CD4-positive, alpha-beta memory T cell (primary cell): ENCODE data around the gene CYP3A5. TPM values are rescaled to one million over a fixed set of nuclear protein-coding genes. Genes with fewer than 3 reads are reported as not detected.

Experiments used
- CTCF ChIA-PET: fragments of 350-600 bp; sonication (Branson Sonifier 250); formaldehyde crosslinking; loops from one replicate; lab custom pipeline; 2021; ENCODE audit warnings: inconsistent platforms; ENCODE audit not compliant: partially characterized antibody; lab: Charles Lee
- POLR2A ChIA-PET: fragments of 350-600 bp; sonication (Branson Sonifier 250); formaldehyde crosslinking; loops from one replicate; lab custom pipeline; 2021; ENCODE audit not compliant: partially characterized antibody; lab: Charles Lee
- DNase-seq, 5 donors: peaks; one replicate each; pipeline versions ENCODE4 v3.0.0 to v3.0.0-alpha.2; 2020 to 2022; ENCODE audit warnings: mixed read lengths in 1 of 5
- H3K27ac ChIP-seq: one replicate; pipeline ENCODE4 v1.7.0; 2013; ENCODE audit warnings: low read depth, low read length
- H3K27me3 ChIP-seq: 2 replicates; pipeline ENCODE4 v1.7.0; 2013; ENCODE audit warnings: mild to moderate bottlenecking, low read length, moderate library complexity; ENCODE audit not compliant: insufficient read depth
- H3K36me3 ChIP-seq: 2 replicates; pipeline ENCODE4 v1.7.0; 2013; ENCODE audit warnings: mild to moderate bottlenecking, low read length, moderate library complexity; ENCODE audit not compliant: insufficient read depth
- H3K4me1 ChIP-seq: 2 replicates; pipeline ENCODE4 v1.7.0; 2013; ENCODE audit warnings: mild to moderate bottlenecking, low read length, moderate library complexity; ENCODE audit not compliant: insufficient read depth
- H3K4me3 ChIP-seq, 2 donors: one replicate each; pipeline ENCODE4 v1.7.0; 2013; ENCODE audit warnings: low read length in 2 of 2, mild to moderate bottlenecking in 1 of 2
- H3K9me3 ChIP-seq, 2 donors: one replicate each; pipeline ENCODE4 v1.7.0; 2013; ENCODE audit warnings: low read length in 2 of 2, control low read depth in 1 of 2; ENCODE audit not compliant: control insufficient read depth in 1 of 2
- H3K27ac Mint-ChIP-seq, 7 donors: one replicate each; pipeline ENCODE4 v1.8.0; 2020 to 2021; ENCODE audit warnings: mixed read lengths in 7 of 7, mild to moderate bottlenecking in 6 of 7, inconsistent platforms in 3 of 7, moderate library complexity in 3 of 7
- H3K27me3 Mint-ChIP-seq, 2 donors: one replicate each; pipeline ENCODE4 v1.8.0; 2020 to 2021; ENCODE audit warnings: mixed read lengths in 2 of 2
- H3K36me3 Mint-ChIP-seq, 2 donors: one replicate each; pipeline ENCODE4 v1.8.0; 2020 to 2021; ENCODE audit warnings: mixed read lengths in 2 of 2, inconsistent platforms in 1 of 2, mild to moderate bottlenecking in 1 of 2
- H3K4me1 Mint-ChIP-seq, 4 donors: one replicate each; pipeline ENCODE4 v1.8.0; 2020 to 2021; ENCODE audit warnings: mixed read lengths in 4 of 4, mild to moderate bottlenecking in 1 of 4
- H3K4me3 Mint-ChIP-seq, 8 donors: one replicate each; pipeline ENCODE4 v1.8.0; 2020 to 2021; ENCODE audit warnings: mixed read lengths in 8 of 8, mild to moderate bottlenecking in 7 of 8, moderate library complexity in 6 of 8, inconsistent platforms in 3 of 8
- H3K9me3 Mint-ChIP-seq, 8 donors: one replicate each; pipeline ENCODE4 v1.8.0; 2020 to 2021; ENCODE audit warnings: mixed read lengths in 8 of 8, mild to moderate bottlenecking in 5 of 8, inconsistent platforms in 3 of 8, moderate library complexity in 1 of 8
- intact Hi-C: fragments of 100-400 bp; cut with micrococcal nuclease; formaldehyde crosslinking; loops from one replicate; pipeline ENCODE4 v1.15.1; 2023
- polyA plus RNA-seq, 2 donors: library from polyadenylated mRNA; unstranded; fragments of 300-500 nt; fragmentation: Illumina TruSeq; gene quantifications; one replicate each; pipeline ENCODE4 v1.2.3, GENCODE V29; 2021
- total RNA-seq, 2 experiments: library from RNA; stranded (reverse); gene quantifications; one replicate each; pipeline ENCODE4 v1.2.3, GENCODE V29; 2021

CYP3A5 gene
- total and polyA plus RNA-seq, 4 experiments from 2014 or later = 0.19 to 0.45 TPM; not detected in 2

DNA sequence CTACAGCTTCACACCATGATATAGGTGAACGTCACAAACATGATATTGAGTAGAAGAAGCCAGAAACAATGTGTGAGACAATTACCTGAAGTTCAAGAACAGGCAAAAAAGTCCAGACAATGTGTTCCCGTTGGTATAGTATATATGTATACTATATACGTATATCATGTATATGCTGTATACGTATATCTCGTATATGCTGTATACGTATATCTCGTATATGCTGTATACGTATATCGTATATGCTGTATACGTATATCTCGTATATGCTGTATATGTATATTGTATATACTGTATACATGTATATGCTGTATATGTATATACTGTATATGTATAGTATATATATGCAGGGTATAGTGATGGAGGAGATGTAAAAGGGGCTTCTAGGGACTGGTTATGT lies 52.3 kb downstream of the CYP3A5 start:
- Mint-ChIP-seq H3K9me3 (no peaks in the 10 kb centered on the region), H3K4me3 (no peak overlapping the region), H3K36me3 (peaks cover 68 to 89% of the 10 kb centered on the region in 2 donors), H3K4me1 (peaks cover 31 to 49% (median 39%) of the 10 kb centered on the region in 4 donors), H3K27ac (peak overlapping the region in 1 of 7 donors; percentile 42), H3K27me3 (no peaks in the 10 kb centered on the region)
- H3K27ac ChIP-seq = no peak overlapping the region
- ChIA-PET POLR2A (interaction anchor here (0.6 kb wide), 1 partner anchor 247 kb away, joined by 3 read pairs; no protein-coding TSS in a partner anchor), CTCF (interaction anchor here (0.9 kb wide), 1 partner anchor 11 kb away, joined by 3 read pairs; the partner anchor contains the start of gene ZSCAN25)
- intact Hi-C loops = no loop called here
- no peak for DNase-seq
- H3K36me3 ChIP-seq = peaks cover 58% of the 10 kb centered on the region
- H3K27me3 ChIP-seq = no peaks in the 10 kb centered on the region
- H3K4me3 ChIP-seq = no peak overlapping the region
- H3K4me1 ChIP-seq = peaks cover 27% of the 10 kb centered on the region
- no peaks in the 10 kb centered on the region for H3K9me3 ChIP-seq

DNA sequence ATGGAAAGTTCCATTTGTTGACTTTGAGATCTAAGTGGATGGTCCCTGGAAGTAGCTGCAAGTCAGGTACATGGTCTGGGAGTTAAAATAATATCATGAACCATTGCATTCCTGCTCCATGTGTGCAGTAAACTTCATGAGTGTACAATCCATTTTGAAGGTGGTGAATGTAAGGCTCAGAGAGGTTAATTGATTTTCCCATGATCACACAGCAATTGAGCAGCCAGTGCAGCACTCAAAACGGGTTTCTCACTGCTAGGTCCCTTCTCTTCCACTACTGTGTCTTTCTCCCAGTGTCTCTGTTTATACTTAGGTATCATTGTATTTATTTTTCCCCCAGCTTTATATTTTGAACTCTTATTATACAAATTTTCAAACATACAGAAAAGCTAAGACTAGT lies 53.1 kb downstream of the CYP3A5 start:
- Mint-ChIP-seq H3K27me3 (no peaks in the 10 kb centered on the region), H3K4me1 (peaks cover 32 to 53% (median 42%) of the 10 kb centered on the region in 4 donors), H3K9me3 (no peaks in the 10 kb centered on the region), H3K36me3 (peaks cover 70 to 91% of the 10 kb centered on the region in 2 donors), H3K27ac (peak overlapping the region in 5 of 7 donors; percentile 38 to 99 (median 89)), H3K4me3 (no peak overlapping the region)
- Histone ChIP-seq H3K27ac (no peak overlapping the region), H3K9me3 (no peaks in the 10 kb centered on the region), H3K27me3 (no peaks in the 10 kb centered on the region), H3K4me3 (no peak overlapping the region), H3K36me3 (peaks cover 60% of the 10 kb centered on the region), H3K4me1 (peaks cover 27% of the 10 kb centered on the region)
- POLR2A ChIA-PET = interaction anchor here (0.5 kb wide), 1 partner anchor 69 kb away, joined by 3 read pairs; the partner anchor contains the start of gene ZNF655
- no peak for DNase-seq
- CTCF ChIA-PET = no interaction called here
- intact Hi-C loops = no loop called here

DNA sequence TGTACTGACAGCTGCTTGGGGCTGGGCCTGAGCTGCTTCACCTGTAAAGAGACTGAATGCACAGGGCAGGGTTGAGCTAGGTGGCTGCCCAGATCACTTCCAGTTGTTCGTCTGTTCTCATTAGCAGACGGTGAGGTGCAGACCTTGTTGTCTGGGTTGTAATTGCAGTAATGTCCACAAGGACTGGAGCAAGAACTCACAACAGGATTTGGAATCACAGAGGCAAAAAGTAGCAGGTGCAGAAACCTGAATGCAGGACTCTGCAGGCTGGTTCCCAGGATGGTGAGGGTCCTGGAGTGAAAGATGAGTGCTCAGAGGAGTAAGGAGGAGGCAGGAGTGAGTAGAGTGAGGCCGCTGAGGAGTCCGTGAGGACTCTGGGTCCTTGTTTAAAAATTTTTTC lies 53.8 kb downstream of the CYP3A5 start:
- Mint-ChIP-seq H3K27ac (peak overlapping the region in 6 of 7 donors; percentile 38 to 99 (median 92)), H3K4me1 (peaks cover 30 to 54% (median 42%) of the 10 kb centered on the region in 4 donors), H3K27me3 (no peaks in the 10 kb centered on the region), H3K36me3 (peaks cover 70 to 92% of the 10 kb centered on the region in 2 donors), H3K9me3 (no peaks in the 10 kb centered on the region), H3K4me3 (peak overlapping the region in 1 of 8 donors; percentile 17)
- POLR2A ChIA-PET = interaction anchor here (3.0 kb wide), 1 partner anchor 10 kb away, joined by 25 read pairs; the partner anchor contains the start of gene ZSCAN25
- Histone ChIP-seq H3K9me3 (no peaks in the 10 kb centered on the region), H3K36me3 (peaks cover 66% of the 10 kb centered on the region), H3K27ac (peak overlapping the region; percentile 61), H3K4me1 (peaks cover 27% of the 10 kb centered on the region), H3K27me3 (no peaks in the 10 kb centered on the region), H3K4me3 (no peak overlapping the region)
- intact Hi-C loops = no loop called here
- no peak for DNase-seq
- CTCF ChIA-PET = no interaction called here

DNA sequence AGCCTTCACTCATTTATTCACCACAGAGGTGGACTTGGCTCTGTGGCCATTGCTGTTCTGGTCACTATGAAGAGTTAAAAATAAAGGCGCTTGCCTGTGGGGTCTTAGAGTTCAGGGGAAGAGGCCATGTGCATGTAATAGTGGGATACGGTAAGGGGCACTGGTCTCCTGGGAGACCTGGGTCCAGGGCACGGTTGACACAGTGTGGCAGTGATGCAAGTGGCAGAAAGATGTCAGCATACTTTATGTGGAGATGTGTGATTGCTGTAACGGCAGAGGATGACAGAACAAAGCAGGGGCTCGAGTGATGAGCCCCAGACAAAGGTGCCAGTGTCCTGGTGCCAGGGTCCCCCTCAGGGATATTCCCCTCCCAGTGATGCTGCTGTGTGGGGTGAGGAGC lies 54.5 kb downstream of the CYP3A5 start:
- no peaks in the 10 kb centered on the region for H3K27me3 ChIP-seq
- no peaks in the 10 kb centered on the region for H3K27me3 Mint-ChIP-seq
- no peaks in the 10 kb centered on the region for H3K9me3 ChIP-seq
- H3K36me3 Mint-ChIP-seq = peaks cover 69 to 92% of the 10 kb centered on the region in 2 donors
- no peak overlapping the region for H3K4me3 ChIP-seq
- CTCF ChIA-PET = interaction anchor here (0.6 to 2.2 kb wide), 2 partner anchors 10 to 133 kb away, joined by 4 to 6 read pairs; no protein-coding TSS in a partner anchor
- H3K27ac Mint-ChIP-seq = peak overlapping the region in 6 of 7 donors; percentile 86 to 99 (median 96)
- POLR2A ChIA-PET = interaction anchor here (1.6 to 3.0 kb wide), 3 partner anchors 9 to 68 kb away, joined by 4 to 25 read pairs (median 25); partner anchors contain the start of genes ZNF655 and ZSCAN25
- peaks cover 27% of the 10 kb centered on the region for H3K4me1 ChIP-seq
- peak overlapping the region; percentile 61 for H3K27ac ChIP-seq
- peak overlapping the region in 3 of 8 donors; percentile 85 to 94 (median 91) for H3K4me3 Mint-ChIP-seq
- no peak for DNase-seq
- H3K9me3 Mint-ChIP-seq = no peaks in the 10 kb centered on the region
- H3K36me3 ChIP-seq = peaks cover 64% of the 10 kb centered on the region
- H3K4me1 Mint-ChIP-seq = peaks cover 28 to 51% (median 41%) of the 10 kb centered on the region in 4 donors
- intact Hi-C loops = no loop called here

DNA sequence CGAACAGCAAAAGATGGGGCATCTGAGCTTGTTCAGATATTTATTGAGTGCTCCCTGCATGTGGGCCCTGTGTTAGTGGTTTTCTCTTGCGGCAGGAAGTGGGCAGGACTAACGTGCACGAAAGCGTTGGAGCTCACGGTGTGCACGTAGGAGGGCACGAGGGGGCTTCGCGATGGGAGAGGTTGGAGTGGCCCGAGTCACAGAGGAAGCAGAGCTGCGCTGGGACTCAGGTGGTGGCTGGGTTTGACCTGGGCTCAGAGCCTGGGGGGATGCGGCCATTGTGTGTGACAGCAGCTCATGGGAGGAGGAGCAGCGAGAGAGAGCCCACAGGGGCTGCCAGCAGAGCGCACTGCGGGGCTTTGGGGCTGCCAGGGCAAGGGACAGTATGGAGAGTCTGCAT lies 55.3 kb downstream of the CYP3A5 start:
- Mint-ChIP-seq H3K27me3 (no peaks in the 10 kb centered on the region), H3K36me3 (peaks cover 69 to 92% of the 10 kb centered on the region in 2 donors), H3K27ac (peak overlapping the region; percentile 86 to 99 (median 96)), H3K4me1 (peaks cover 28 to 56% (median 43%) of the 10 kb centered on the region in 4 donors), H3K4me3 (peak overlapping the region; percentile 78 to 94 (median 87)), H3K9me3 (no peaks in the 10 kb centered on the region)
- peak; percentile 74 to 84 (median 80) for DNase-seq
- intact Hi-C loops = loop anchor here (1.0 kb wide), 1 partner anchor 8 kb away; the partner anchor contains the start of gene ZSCAN25
- Histone ChIP-seq H3K36me3 (peaks cover 67% of the 10 kb centered on the region), H3K4me1 (peaks cover 27% of the 10 kb centered on the region), H3K27me3 (no peaks in the 10 kb centered on the region), H3K9me3 (no peaks in the 10 kb centered on the region), H3K27ac (peak overlapping the region; percentile 61), H3K4me3 (peak overlapping the region in 1 of 2 donors; percentile 27)
- ChIA-PET CTCF (interaction anchor here (0.9 to 2.2 kb wide), 5 partner anchors 9 to 44 kb away, joined by 3 to 6 read pairs (median 3); no protein-coding TSS in a partner anchor), POLR2A (interaction anchor here (0.6 to 3.0 kb wide), 11 partner anchors 8 to 477 kb away, joined by 3 to 25 read pairs (median 5); partner anchors contain the start of genes ARPC1A, BUD31, MCM7 and ZKSCAN5)

GRCh38 chr7:99623702-99624447 lies 55.9 kb downstream of the CYP3A5 start:
- Mint-ChIP-seq H3K27ac (peak overlapping the region; percentile 86 to 99 (median 96)), H3K4me3 (peak overlapping the region; percentile 78 to 94 (median 87)), H3K9me3 (no peaks in the 10 kb centered on the region), H3K4me1 (peaks cover 30 to 62% (median 48%) of the 10 kb centered on the region in 4 donors), H3K27me3 (no peaks in the 10 kb centered on the region), H3K36me3 (peaks cover 71 to 92% of the 10 kb centered on the region in 2 donors)
- Histone ChIP-seq H3K27me3 (no peaks in the 10 kb centered on the region), H3K4me1 (peaks cover 27% of the 10 kb centered on the region), H3K4me3 (peak overlapping the region; percentile 13 to 27), H3K36me3 (peaks cover 67% of the 10 kb centered on the region), H3K27ac (peak overlapping the region; percentile 61), H3K9me3 (no peaks in the 10 kb centered on the region)
- POLR2A ChIA-PET = interaction anchor here (0.6 to 3.0 kb wide), 11 partner anchors 8 to 477 kb away, joined by 3 to 25 read pairs (median 5); partner anchors contain the start of genes ARPC1A, BUD31, MCM7 and ZKSCAN5
- DNase-seq = peak in 4 of 5 donors; percentile 9 to 39 (median 14)
- CTCF ChIA-PET = interaction anchor here (0.9 to 2.2 kb wide), 5 partner anchors 8 to 44 kb away, joined by 3 to 6 read pairs (median 3); no protein-coding TSS in a partner anchor
- intact Hi-C loops = loop anchor here (1.0 kb wide), 1 partner anchor 8 kb away; the partner anchor contains the start of gene ZSCAN25
